Measurements from ENCODE around the gene RBAK.
A peak's percentile ranks its signal among the peaks of the same experiment; 100 is the strongest.
"Not testable (repeated sequence)": the region's sequence is repeated elsewhere in the genome, so short reads cannot be mapped to it uniquely, and the experiment has no call there.

RBAK gene

DNA sequence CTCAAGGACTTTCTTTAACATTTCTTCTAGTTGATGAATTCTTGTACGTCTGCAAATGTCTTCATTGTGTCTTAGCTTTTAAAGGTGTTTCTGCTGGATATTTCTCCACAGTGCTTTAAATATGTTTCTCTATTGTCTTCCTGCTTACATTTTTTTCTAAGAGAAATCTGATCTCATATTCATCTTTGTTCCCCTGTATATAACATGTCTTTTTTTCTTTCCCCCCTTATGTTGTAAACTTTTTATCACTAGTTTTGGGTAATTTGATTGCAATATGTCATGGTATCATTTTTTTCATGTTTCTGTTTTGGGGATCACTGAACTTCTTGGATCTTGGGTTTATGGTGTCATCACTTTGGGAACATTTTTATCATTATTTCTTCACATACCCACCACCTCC, 7.5 kb downstream of the RBAK start:
- no peak for DNase-seq

GRCh38 chr7:5063698-5064097, 18.0 kb downstream of the RBAK start:
- peak; percentile 15 for DNase-seq

DNA sequence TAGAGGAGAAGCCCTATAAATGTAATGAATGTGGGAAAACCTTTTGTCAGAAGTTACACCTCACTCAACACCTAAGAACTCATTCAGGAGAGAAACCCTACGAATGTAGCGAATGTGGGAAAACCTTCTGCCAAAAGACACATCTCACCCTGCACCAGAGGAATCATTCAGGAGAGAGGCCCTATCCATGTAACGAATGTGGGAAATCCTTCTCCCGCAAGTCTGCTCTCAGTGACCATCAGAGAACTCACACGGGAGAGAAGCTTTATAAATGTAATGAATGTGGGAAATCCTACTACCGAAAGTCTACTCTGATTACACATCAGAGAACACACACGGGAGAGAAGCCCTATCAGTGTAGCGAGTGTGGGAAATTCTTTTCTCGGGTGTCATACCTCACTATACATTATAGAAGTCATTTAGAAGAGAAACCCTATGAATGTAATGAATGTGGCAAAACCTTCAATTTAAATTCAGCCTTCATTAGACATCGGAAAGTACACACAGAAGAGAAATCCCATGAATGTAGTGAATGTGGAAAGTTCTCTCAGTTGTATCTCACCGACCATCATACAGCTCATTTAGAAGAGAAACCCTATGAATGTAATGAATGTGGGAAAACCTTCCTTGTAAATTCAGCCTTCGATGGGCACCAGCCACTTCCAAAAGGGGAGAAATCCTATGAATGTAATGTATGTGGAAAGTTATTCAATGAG, 18.9 kb downstream of the RBAK start:
- DNase-seq = peak; percentile 19

DNA sequence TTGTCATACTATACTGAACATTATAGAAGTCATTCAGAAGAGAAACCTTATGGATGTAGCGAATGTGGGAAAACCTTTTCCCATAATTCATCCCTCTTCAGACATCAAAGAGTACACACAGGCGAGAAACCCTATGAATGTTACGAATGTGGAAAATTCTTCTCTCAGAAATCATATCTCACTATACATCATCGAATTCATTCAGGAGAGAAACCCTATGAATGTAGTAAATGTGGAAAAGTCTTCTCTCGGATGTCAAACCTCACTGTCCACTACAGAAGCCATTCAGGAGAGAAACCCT, 19.4 kb downstream of the RBAK start:
- DNase-seq = no peak

- DNase-seq = no peak
Measured at GRCh38 chr7:5068521-5068920, 22.9 kb downstream of the RBAK start.

DNA sequence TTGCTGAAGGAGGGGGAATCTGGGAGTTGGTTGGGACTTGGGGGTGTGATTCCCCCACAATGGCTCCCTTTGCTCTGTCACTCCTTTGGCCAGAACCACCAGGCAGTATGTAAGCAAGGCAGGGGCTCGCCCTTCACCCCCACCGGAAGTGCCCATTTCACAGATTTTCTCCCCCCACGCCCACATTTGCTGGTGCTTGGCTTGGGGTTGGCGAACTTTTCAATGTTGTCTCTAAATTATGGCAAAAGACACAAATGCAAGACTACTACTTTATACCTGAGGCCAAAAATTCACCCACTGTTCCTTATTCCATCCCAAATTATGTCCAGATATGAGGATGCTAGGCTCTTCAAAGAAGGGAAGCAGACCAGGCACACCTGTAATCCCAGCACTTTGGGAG, 24.5 kb downstream of the RBAK start:
- DNase-seq = no peak

- not testable (repeated sequence) for DNase-seq
Measured at GRCh38 chr7:5075187-5075586, 29.5 kb downstream of the RBAK start.

DNA sequence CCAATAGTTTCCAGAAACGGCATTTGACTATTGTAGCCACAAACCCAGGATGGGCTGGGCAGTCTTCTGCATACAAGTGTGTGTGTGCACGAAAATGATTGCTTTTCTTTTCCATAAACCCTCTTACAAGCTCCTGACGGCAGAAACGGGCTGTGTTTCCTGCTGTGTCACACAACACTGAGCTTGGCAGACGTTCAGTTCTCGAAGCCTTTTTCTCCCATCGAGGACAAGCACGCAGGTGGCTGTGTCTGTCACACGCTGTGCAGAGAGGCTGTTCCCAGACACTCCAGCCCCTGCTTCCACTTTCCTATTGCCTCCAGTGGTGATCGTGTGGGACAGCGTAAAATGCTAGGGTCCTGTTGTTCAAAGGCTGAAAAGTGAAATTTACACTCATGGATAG, 32.1 kb downstream of the RBAK start:
- DNase-seq = no peak

GRCh38 chr7:5082806-5083205, 37.1 kb downstream of the RBAK start:
- DNase-seq = no peak

- no peak for DNase-seq
Measured at GRCh38 chr7:5083311-5083711, 37.7 kb downstream of the RBAK start.

DNA sequence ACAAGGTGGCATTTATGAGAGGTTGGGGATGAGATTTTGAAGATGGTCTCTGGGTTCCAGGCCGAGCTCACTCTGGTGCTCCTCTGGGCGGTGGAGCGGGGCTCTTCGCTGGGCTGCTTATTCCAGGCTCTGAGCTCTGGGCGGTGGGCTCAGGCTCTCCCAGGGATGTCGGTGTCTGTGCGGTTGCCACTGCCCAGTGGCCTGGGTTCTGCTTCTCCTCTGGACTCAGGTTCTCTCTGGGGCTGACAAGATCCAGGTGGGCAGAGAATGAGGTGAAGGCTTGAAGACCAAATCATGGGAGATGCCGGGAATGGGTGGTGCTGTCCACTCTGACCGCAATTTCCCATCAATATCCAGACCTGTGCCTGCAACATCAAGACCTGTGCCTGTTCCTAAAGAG, 40.6 kb downstream of the RBAK start:
- DNase-seq = no peak

GRCh38 chr7:5088228-5088833, 42.7 kb downstream of the RBAK start:
- DNase-seq = not testable (repeated sequence)

DNA sequence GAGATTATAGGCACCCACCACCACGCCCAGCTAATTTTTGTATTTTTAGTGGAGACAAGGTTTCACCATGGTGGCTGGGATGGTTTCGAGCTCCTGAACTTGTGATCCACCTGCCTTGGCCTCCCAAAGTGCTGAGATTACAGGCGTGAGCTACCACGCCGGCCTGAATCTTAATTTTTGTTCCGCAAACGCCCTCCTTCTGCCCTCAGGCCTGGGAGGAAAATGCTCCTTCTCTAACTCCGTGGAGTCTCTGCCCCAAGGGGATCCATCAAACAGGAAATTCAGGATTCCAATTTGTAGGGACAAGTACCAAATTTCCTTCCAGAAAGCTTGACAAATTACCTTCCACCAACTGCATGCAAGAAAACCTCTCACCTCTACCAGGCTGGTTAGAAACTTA, 43.2 kb downstream of the RBAK start:
- no peak for DNase-seq

GRCh38 chr7:5093948-5094347, 48.3 kb downstream of the RBAK start:
- no peak for DNase-seq

DNA sequence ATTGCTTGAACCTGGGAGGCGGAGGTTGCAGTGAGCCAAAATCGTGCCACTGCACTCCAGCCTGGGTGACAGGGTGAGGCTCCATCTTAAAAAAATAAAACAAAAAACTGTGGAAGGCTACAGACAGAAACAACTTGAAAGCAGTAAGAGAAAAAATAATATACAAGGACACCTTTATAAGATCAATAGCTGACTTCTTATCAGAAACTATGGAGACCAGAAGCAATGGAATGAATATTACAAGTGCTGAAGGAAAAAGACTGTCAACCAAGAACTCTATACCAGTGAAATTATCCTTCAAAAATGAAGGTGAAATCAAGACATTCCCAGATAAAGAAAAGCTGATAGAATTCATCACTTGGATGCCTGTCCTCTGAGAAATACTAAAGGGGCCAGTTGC, 49.0 kb downstream of the RBAK start:
- DNase-seq = no peak

GRCh38 chr7:5116359-5116758, 70.7 kb downstream of the RBAK start:
- no peak for DNase-seq

DNA sequence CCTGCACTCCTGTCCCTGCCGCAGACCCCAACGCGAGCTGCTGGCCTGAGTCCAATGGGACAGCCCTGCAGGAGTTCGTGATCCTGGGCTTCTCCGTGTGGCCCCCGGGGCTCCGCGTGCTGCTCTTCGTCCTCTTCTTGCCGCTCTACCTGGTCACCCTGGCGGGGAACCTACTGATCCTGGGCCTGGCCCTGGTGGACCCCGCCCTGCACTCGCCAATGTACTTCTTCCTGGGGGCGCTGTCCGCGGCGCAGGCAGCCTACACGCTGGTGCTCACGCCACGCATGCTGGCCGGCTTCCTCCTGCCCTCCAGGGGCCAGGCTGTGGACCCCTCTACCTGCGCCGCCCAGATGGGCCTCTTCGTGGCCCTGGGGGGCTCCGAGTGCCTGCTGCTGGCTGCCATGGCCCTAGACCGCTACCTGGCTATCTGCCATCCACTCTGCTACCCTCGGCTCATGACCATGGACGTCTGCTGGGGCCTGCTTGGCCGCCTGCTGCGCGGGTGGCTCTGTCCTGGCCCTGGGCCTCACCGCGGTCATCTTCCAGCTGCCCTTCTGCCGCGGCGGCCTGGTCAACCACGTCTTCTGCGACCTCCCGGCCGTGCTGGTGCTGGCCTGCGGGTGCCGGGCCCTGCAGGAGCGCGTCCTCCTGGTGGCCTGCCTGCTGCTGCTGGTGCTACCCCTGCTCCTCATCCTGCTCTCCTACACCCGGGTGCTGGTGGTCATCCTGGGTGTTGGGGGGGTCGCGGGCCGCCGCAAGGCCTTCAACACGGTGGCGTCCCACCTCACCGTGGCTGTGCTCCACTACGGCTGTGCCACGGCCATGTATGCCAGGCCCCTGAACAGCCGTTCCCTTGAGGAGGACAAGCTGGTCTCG, 71.7 kb downstream of the RBAK start:
- no peak for DNase-seq
